GM18520 (cell line): Measurements from ENCODE around the gene LRP1.
A peak's percentile ranks its signal among the peaks of the same experiment; 100 is the strongest.

Experiments
- ATAC-seq: cut with Tn5 transposase; IDR thresholded peaks from one replicate; pipeline ENCODE4 v1.9.1; 2021; ENCODE audit not compliant: unreplicated experiment

LRP1 gene

GRCh38 chr12:57170927-57171326 is 42.6 kb downstream of the LRP1 start:
- ATAC-seq, result no peak

GRCh38 chr12:57171668-57172067 is 43.4 kb downstream of the LRP1 start:
- ATAC-seq, result no peak

GRCh38 chr12:57173089-57173488 is 44.8 kb downstream of the LRP1 start:
- ATAC-seq, result no peak

- no peak for ATAC-seq
Measured at GRCh38 chr12:57173683-57174082, 45.4 kb downstream of the LRP1 start.

GRCh38 chr12:57175428-57176138 is 47.3 kb downstream of the LRP1 start:
- no peak for ATAC-seq

- no peak for ATAC-seq
Measured at GRCh38 chr12:57176139-57176477, 47.8 kb downstream of the LRP1 start.

GRCh38 chr12:57176846-57177245 is 48.6 kb downstream of the LRP1 start:
- no peak for ATAC-seq

- no peak for ATAC-seq
Measured at GRCh38 chr12:57177354-57177753, 49.1 kb downstream of the LRP1 start.

GRCh38 chr12:57178213-57178612 is 49.9 kb downstream of the LRP1 start:
- no peak for ATAC-seq

- ATAC-seq, result no peak
Measured at GRCh38 chr12:57179331-57180086, 51.2 kb downstream of the LRP1 start.

- ATAC-seq, result no peak
Measured at GRCh38 chr12:57180321-57180989, 52.2 kb downstream of the LRP1 start.

- no peak for ATAC-seq
Measured at GRCh38 chr12:57181072-57181471, 52.8 kb downstream of the LRP1 start.

GRCh38 chr12:57181561-57182155 is 53.4 kb downstream of the LRP1 start:
- no peak for ATAC-seq

- ATAC-seq, result peak; percentile 60
Measured at GRCh38 chr12:57182918-57183575, 54.8 kb downstream of the LRP1 start.

- no peak for ATAC-seq
Measured at GRCh38 chr12:57183939-57184725, 55.8 kb downstream of the LRP1 start.

- ATAC-seq, result no peak
Measured at GRCh38 chr12:57185403-57185802, 57.1 kb downstream of the LRP1 start.

- ATAC-seq, result no peak
Measured at GRCh38 chr12:57185906-57186508, 57.7 kb downstream of the LRP1 start.

- no peak for ATAC-seq
Measured at GRCh38 chr12:57187222-57188089, 59.2 kb downstream of the LRP1 start.

GRCh38 chr12:57188090-57188425 is 59.8 kb downstream of the LRP1 start:
- ATAC-seq, result no peak
